Right renal pelvis (tissue), 4 donors: Measurements from ENCODE around the gene PET100. TPM values are rescaled to one million over a fixed set of nuclear protein-coding genes. Genes with fewer than 3 reads are reported as not detected.
"Not testable (repeated sequence)": the region's sequence is repeated elsewhere in the genome, so short reads cannot be mapped to it uniquely, and the experiment has no call there.

Experiments used
- DNase-seq, 4 donors: peaks; one replicate each; pipeline ENCODE4 v3.0.0-alpha.2; 2013; ENCODE audit warnings: low read depth in 4 of 4, low spot score in 3 of 4, missing footprints in 1 of 4
- polyA plus RNA-seq, 4 donors: library from polyadenylated mRNA; unstranded; fragments of 120-200 nt; gene quantifications; one replicate each; pipeline ENCODE4 v1.2.1, GENCODE V29; 2013; ENCODE audit not compliant: insufficient read length in 4 of 4

The PET100 gene
- polyA plus RNA-seq, 4 donors: 86.2 to 115 (median 105) TPM

DNA sequence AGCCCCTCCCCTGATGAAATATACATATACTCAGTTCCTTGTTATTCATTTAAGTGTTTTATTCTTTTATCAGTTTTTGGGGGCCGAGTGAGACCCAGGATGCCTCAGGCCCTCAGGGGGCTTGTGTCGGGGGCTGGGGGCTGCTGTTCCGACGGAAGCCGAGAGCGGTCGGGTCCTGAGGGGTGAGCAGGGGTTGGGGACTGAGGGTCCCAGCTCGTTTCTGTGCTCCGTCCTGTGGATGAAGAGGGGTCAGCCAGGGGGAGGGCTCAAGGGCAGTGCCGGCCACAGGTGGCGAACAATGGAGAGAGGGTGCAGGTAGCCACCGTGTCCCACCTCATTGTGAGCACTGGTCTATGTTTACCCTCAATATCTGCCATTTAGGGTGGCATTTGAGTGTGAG lies 2.0 kb downstream of the PET100 start:
- no peak for DNase-seq

DNA sequence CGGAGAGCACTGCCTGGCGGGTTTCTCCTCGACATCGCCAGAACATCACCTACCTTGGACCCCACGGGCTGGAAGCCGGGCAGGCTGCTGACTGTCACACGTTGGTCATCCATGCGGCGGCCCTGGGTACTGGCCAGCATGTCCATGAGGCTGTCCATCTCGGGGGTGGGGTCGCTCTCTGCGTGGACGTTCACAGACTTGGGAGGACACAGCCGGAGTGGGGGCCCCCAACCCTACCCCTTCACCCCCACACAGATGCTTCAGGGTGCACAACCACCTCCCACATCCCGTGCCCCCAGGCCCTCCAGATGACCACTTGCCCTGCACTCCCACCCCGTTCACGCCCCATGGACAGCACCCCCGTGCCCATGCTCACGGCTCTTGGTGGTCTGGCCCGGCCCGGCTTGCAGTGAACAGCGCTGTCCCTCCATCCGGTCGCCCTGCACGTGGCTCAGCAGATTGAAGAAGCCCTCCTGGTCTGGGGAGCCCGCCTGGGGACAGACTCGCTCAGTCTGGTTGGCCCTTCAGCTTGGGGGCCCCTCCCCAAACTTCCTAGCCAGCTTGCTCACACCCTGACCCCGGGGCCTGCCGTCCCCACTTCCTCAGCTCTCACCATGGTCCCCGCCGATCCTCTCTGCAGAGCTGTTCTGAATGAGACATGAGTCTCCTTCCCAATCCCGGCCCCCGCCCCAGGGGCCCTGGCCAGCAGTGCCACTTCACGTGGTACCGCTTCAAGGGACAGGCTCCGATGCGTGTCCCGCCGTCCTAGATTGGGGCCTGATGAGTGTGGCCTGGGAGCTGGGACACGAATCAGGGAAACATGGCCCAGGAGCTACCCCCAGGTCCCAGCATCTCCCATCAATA lies 3.0 kb downstream of the PET100 start:
- no peak for DNase-seq

DNA sequence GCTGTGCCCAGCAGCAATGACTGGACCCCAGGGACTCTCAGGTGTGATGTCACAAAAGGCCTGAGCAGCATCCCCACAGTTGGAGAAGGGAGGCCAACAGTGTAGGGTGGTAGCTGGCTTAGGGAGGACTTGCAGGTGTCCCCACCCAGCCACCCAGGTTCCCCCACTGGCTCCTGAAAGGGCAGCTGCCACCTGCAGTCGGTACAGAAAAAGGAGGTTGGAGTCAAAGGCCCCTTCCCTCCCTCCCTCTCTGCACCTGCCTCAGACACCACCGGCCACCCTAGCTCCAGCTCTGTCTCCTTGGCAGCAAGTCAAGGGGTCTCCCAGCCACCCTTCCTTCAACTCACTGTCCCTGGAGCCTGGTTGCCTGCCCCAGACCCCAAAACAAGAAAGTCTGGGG lies 4.1 kb downstream of the PET100 start, which contains the start of gene PCP2:
PCP2 (minus strand) TSS at position 22 of the 400 bp plus-strand sequence. CDS start 262 bp downstream, outside the sequence.
- DNase-seq: no peak

GRCh38 chr19:7635670-7636069 lies 6.1 kb downstream of the PET100 start:
- DNase-seq: no peak

GRCh38 chr19:7636317-7636690 lies 6.7 kb downstream of the PET100 start:
- DNase-seq: no peak

DNA sequence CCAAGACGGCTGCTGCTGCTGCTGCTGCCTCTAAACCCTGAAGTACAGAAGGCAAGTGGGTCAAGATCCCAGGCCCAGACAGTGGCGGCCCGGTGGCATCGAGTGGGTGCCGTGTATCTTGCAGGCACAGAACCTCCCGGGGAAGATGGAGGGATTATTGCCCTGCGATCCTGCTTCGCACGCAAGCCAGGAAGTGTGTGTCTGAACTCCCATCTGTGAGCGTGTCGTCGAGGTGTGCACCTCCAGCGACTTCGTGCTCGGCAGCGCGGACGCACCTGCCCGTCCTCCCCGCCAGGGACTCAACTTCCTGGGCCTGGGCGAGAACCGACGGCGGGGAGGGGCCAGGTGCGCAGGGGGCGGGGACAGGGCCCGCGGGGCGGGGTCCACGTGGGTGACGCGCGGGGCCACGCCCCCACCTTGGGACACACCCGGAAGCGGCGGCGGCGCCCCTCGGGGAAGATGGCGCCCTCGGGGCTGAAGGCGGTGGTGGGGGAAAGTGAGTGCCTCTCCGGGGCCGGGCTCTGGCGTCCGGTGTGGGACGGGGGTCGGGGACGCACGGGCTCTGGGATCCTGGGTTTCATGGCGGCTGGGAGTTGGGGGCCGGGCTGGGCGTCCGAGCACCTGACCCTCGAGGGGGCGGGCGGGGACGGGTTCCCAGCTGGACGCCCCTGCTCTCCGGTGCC lies 7.2 kb downstream of the PET100 start, which contains the start of gene STXBP2:
STXBP2 (plus strand) TSS at position 420 of the 683 bp plus-strand sequence; CDS start at position 460, 40 bp downstream.
- peak; percentile 32 to 52 (median 44) for DNase-seq

DNA sequence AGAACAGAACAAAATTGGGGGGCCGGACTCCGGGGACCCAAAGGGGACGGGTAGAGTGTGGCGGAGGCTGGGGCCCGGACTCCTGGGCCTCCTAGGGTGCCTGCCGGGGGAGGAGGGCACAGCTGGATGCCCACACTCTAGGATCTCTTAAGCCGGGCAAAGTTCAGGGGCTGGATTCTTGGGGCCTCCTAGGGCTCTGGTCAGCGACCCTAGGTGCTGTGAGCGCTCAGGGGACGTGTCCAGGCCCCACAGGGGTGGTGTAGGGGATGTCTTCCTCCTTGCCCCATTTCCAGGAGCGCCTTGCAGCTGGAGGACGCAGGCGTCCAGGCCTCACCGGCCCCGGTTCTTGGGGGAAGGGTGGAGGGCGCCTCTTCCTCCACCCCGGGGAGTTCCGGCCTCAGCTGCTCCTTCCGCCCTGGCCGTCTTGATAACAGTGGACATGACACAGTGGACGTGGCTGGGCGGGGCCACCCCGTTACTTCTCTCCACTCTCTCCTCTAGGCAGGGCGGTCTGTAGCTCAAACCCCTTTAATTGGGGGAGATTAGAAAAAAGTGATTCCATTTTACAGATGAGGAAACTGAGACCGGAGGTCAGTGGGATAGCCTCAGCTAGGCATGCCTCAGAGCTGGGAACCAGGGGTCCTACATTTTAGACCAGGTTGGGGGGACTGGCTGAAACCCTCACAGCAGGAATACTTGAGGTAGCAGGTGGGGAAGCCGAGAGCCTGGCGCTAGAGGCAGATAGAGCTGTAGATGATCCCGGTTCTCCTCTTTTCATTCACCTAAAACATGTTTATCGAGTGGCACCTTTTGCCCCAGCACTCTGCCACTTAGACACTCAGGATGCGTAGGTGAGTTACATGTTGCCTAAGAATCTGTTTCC lies 8.0 kb downstream of the PET100 start:
- DNase-seq: no peak

GRCh38 chr19:7638802-7639465 lies 9.3 kb downstream of the PET100 start:
- no peak for DNase-seq

DNA sequence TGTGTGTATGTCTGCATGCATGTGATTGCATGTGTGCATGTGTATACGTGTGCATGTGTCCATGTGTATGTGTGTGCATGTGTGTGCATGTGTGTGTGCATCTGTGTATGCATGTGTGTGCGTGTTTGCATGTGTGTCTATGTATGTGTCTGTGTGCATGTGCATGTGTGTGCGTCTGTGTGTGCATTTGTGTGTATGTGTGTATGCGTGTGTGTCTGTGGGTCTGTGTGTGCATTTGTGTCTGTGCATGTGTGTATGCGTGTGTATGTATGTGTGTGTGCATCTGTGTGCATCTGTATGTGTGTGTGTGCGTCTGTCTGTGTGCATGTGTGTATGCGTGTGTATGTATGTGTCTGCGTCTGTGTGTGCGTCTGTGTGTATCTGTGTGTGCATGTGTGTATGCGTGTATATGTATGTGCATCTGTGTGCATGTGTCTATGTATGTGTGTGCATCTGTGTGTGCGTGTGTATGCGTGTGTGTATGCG lies 10.3 kb downstream of the PET100 start:
- no peak for DNase-seq

DNA sequence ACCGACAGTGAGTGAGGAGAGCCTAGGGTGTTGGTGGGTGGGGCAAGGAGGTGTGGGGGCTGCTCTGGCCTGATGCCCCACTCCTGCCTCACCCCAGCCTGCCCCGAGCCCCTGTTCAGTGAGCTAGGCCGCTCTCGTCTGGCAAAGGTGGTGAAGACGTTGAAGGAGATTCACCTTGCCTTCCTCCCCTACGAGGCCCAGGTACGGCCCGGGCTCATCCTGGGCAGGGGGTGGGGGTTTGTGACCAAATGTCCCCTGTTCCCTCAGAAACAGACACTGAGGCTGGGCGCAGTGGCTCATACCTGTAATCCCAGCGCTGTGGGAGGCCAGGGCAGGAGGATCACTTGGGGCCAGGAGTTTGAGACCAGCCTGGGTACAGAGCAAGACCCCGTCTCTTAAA lies 11.2 kb downstream of the PET100 start:
- no peak for DNase-seq

GRCh38 chr19:7641290-7642276 lies 12.0 kb downstream of the PET100 start:
- DNase-seq: no peak

DNA sequence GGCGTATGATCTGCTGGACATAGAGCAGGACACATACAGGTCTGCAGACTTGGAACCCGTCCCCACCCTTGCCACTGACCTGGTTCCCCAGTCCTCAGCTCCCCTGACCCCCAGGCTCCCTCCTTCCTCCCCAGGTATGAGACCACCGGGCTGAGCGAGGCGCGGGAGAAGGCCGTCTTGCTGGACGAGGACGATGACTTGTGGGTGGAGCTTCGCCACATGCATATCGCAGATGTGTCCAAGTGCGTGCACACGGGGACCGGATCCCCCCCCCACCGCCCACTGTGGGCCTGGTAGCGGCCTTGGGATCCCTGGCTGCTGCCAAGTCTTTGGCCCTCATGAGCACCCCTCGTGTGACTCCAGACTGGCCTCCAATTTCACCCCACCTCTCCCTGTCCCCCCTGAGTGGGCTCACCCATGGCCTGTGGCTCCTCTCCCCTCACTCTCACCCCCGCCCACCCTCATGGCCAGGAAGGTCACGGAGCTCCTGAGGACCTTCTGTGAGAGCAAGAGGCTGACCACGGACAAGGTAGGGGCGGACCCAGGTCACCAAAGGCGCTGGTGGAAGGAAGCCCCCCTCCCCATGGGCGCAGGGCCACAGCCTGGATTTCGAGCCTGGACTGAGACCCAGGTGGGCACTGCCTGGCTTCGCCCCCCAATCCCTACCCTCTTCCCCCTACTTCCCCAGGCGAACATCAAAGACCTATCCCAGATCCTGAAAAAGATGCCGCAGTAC lies 12.9 kb downstream of the PET100 start:
- DNase-seq: no peak

- DNase-seq: no peak
These were observed 13.4 kb downstream of the PET100 start for GRCh38 chr19:7643031-7643415.

- not testable (repeated sequence) for DNase-seq
These were observed 14.3 kb downstream of the PET100 start for GRCh38 chr19:7643629-7644549.

DNA sequence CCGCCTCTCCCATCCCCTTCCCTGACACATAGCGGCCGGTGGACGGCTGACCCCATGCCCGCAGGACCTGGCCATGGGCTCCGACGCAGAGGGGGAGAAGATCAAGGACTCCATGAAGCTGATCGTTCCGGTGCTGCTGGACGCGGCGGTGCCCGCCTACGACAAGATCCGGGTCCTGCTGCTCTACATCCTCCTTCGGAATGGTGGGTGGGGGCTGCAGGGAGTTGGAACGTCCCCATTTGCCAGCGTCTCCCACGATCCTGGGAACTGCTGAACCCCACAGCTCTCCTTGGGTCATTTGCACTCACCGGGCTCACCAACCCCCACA lies 14.9 kb downstream of the PET100 start:
- DNase-seq: no peak

DNA sequence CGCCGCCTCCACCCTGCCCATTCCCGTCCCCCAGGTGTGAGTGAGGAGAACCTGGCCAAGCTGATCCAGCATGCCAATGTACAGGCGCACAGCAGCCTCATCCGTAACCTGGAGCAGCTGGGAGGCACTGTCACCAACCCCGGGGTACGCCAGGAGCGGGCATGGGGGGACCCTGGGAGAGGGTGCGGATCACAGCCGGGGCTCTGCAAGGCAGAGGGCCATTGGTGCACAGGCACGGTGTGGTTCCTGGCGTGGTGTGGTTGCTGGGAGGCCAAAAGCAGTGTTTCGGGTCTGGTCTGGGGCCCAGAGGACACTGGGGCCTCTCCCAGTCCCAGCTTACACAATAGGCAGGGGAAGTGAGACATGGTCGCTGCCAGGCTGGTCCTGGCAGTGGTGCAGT lies 15.6 kb downstream of the PET100 start:
- DNase-seq: no peak
